ENCODE data around the gene RNF144B.
A peak's percentile ranks its signal among the peaks of the same experiment; 100 is the strongest.

RNF144B gene

GRCh38 chr6:18388271-18388670 lies 1.1 kb downstream of the RNF144B start:
- Histone ChIP-seq H3K4me3 (replicated peaks; ENCODE audit: low read depth, low read length) (peak overlapping the region; percentile 60), H3K27me3 (replicated peaks; ENCODE audit: control insufficient read depth, insufficient read depth, low read length) (peaks cover 3% of the 10 kb centered on the region), H3K36me3 (ENCODE audit: control insufficient read depth, insufficient read depth, low read length) (no peaks in the 10 kb centered on the region)
- TF ChIP-seq CTCF (IDR thresholded peaks at IDR 0.05; ENCODE audit: insufficient read depth, low read length, poor library complexity, severe bottlenecking) = no peak
- DNase-seq (ENCODE audit: extremely low read depth, insufficient read length) = no peak

GRCh38 chr6:18388942-18389341 lies 1.8 kb downstream of the RNF144B start:
- Histone ChIP-seq H3K4me3 (replicated peaks; ENCODE audit: low read depth, low read length) (no peak overlapping the region), H3K36me3 (ENCODE audit: control insufficient read depth, insufficient read depth, low read length) (no peaks in the 10 kb centered on the region), H3K27me3 (replicated peaks; ENCODE audit: control insufficient read depth, insufficient read depth, low read length) (peaks cover 3% of the 10 kb centered on the region)
- no peak for TF ChIP-seq CTCF (IDR thresholded peaks at IDR 0.05; ENCODE audit: insufficient read depth, low read length, poor library complexity, severe bottlenecking)
- no peak for DNase-seq (ENCODE audit: extremely low read depth, insufficient read length)

DNA sequence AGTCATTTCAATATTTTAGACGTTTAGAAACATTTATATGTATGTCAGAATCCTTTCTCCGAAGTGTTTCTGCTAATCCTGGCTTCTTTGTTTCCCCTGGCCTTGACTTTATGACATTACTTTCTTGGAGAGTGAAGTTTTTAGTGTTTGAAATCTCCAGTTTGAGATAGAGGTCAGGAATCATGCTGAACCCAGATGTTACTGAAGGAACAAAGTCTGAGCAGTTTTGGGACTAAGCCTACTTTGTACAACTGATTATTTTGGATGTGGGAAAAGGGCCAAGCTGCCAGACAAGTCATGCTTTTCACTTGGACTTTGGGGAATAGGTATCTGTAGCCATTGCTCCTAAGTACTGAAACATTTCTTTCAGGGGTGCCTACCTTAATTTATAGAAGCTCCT lies 2.3 kb downstream of the RNF144B start:
- Histone ChIP-seq H3K4me3 (replicated peaks; ENCODE audit: low read depth, low read length) (no peak overlapping the region), H3K36me3 (ENCODE audit: control insufficient read depth, insufficient read depth, low read length) (no peaks in the 10 kb centered on the region), H3K27me3 (replicated peaks; ENCODE audit: control insufficient read depth, insufficient read depth, low read length) (peaks cover 3% of the 10 kb centered on the region)
- TF ChIP-seq CTCF (IDR thresholded peaks at IDR 0.05; ENCODE audit: insufficient read depth, low read length, poor library complexity, severe bottlenecking) = no peak
- no peak for DNase-seq (ENCODE audit: extremely low read depth, insufficient read length)

DNA sequence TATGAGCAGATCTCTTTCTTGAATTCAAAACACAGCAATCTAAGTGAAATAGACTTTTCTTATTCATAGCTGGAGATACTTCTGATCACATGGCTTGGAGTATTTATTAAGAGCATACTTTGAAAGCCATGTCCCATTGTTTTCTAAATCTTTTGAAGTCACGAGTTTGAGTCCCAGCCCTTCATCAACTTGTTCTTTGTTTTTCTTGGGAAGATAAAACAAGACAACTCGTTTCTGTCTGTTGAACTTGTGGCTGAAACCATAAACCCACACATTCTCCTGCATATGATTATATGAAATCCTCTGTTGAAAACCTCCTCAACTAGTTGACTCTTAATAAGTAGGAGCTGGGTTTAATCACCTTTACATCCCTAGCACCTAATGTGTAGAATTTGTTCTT lies 3.3 kb downstream of the RNF144B start:
- H3K4me3 ChIP-seq (replicated peaks; ENCODE audit: low read depth, low read length) = no peak overlapping the region
- no peak for DNase-seq (ENCODE audit: extremely low read depth, insufficient read length)
- no peaks in the 10 kb centered on the region for H3K36me3 ChIP-seq (ENCODE audit: control insufficient read depth, insufficient read depth, low read length)
- H3K27me3 ChIP-seq (replicated peaks; ENCODE audit: control insufficient read depth, insufficient read depth, low read length) = peaks cover 3% of the 10 kb centered on the region
- TF ChIP-seq CTCF (IDR thresholded peaks at IDR 0.05; ENCODE audit: insufficient read depth, low read length, poor library complexity, severe bottlenecking) = no peak

DNA sequence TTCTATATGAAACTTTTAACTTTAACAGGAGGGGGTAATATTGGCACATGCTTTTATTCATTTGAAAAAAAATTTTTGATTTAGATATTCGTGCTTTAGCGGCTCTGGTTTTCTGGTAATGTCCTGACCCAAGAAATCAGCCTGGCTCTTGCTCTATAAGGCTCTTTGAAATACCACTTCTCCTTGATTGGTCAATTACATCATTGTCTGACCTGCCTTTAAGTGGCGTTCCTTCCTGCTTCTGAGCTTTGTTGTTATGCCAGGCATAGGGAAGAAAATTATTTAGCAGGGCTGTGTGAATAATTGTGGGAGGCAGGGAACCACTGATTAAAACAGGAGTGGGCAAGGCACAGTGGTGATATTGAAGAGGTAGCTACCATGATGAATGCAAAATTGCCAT lies 3.9 kb downstream of the RNF144B start:
- Histone ChIP-seq H3K27me3 (replicated peaks; ENCODE audit: control insufficient read depth, insufficient read depth, low read length) (peaks cover 3% of the 10 kb centered on the region), H3K4me3 (replicated peaks; ENCODE audit: low read depth, low read length) (no peak overlapping the region), H3K36me3 (ENCODE audit: control insufficient read depth, insufficient read depth, low read length) (no peaks in the 10 kb centered on the region)
- TF ChIP-seq CTCF (IDR thresholded peaks at IDR 0.05; ENCODE audit: insufficient read depth, low read length, poor library complexity, severe bottlenecking) = no peak
- no peak for DNase-seq (ENCODE audit: extremely low read depth, insufficient read length)

DNA sequence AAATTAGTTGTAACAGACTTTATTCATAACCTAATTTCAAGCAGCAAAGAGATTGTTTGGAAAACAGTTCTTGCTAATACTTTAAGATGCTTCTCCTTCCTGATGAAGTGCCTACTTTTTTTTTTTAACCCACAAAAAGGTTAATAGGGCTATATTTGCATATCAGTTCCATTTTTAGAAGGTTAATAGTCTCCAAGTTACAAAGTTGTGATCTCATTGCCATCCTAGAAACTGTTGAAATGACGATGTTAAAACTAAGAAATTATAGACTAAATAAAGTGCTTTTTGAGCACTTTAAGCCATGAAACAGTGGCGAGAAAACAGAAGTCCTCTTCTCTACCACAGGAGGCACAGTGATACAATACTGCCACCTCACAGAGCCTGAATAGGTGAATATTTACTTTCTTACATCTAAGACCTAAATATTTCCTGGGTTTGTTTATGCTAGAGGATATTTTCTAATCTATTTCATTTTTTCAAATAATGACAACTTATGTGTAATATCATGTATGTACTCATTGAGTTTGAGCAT lies 5.3 kb downstream of the RNF144B start:
- H3K4me3 ChIP-seq (replicated peaks; ENCODE audit: low read depth, low read length) = no peak overlapping the region
- DNase-seq (ENCODE audit: extremely low read depth, insufficient read length) = no peak
- no peak for TF ChIP-seq CTCF (IDR thresholded peaks at IDR 0.05; ENCODE audit: insufficient read depth, low read length, poor library complexity, severe bottlenecking)

More for the DNA sequence above, 5.3 kb downstream of the RNF144B start:
- H3K36me3 ChIP-seq (ENCODE audit: control insufficient read depth, insufficient read depth, low read length) = no peaks in the 10 kb centered on the region
- peaks cover 2% of the 10 kb centered on the region; the same call in 1 of the 2 replicates for H3K27me3 ChIP-seq (replicated peaks; ENCODE audit: control insufficient read depth, insufficient read depth, low read length)
